Psoas muscle (tissue), 8 donors: Measurements from ENCODE around the gene DNAJB8. TPM values are rescaled to one million over a fixed set of nuclear protein-coding genes. Genes with fewer than 3 reads are reported as not detected.

Experiments
- ATAC-seq, 4 donors: fragments of 200-7000 bp; cut with Tn5 transposase; one replicate each; pipeline ENCODE4 v1.9.1; 2020; ENCODE audit warnings: moderate library complexity in 3 of 4, mild to moderate bottlenecking in 2 of 4
- DNase-seq, 2 donors: peaks; one replicate each; pipeline ENCODE4 v3.0.0-alpha.2; 2020
- H3K27ac ChIP-seq: fragments of 200-600 bp; one replicate; pipeline ENCODE4 v1.8.0; 2022
- H3K27me3 ChIP-seq, 3 donors: fragments of 200-600 bp in 1 of 3; one replicate each; pipeline versions ENCODE4 v1.6.1 to v1.8.0; 2013 to 2022; ENCODE audit warnings: low read length in 2 of 3, mild to moderate bottlenecking in 2 of 3, moderate library complexity in 1 of 3; ENCODE audit not compliant: insufficient read depth in 3 of 3
- H3K36me3 ChIP-seq, 2 donors: fragments of 200-600 bp in 1 of 2; one replicate each; pipeline versions ENCODE4 v1.6.1 to v1.8.0; 2013 to 2022; ENCODE audit warnings: low read depth in 1 of 2, mild to moderate bottlenecking in 1 of 2, moderate library complexity in 1 of 2; ENCODE audit not compliant: insufficient read depth in 1 of 2
- H3K4me1 ChIP-seq: fragments of 200-600 bp; one replicate; pipeline ENCODE4 v1.8.0; 2022
- H3K4me3 ChIP-seq: fragments of 200-600 bp; one replicate; pipeline ENCODE4 v1.8.0; 2022; ENCODE audit warnings: mild to moderate bottlenecking
- H3K9me3 ChIP-seq: fragments of 200-600 bp; one replicate; pipeline ENCODE4 v1.8.0; 2022
- CTCF ChIP-seq: fragments of 200-600 bp; IDR thresholded peaks from one replicate; pipeline ENCODE4 v1.8.0; 2022; ENCODE audit warnings: antibody characterized with exemption
- WGBS, 3 donors: extraction: QIAGEN DNeasy Blood & Tissue Kit; methylation state at CpG; one replicate each; pipeline versions ENCODE4 v1.1.6 to v1.1.7; 2013; 5-methylcytosine and 5-hydroxymethylcytosine counted together
- intact Hi-C, 2 donors: fragments of 100-400 bp; cut with DNase I; formaldehyde crosslinking; loops; one replicate each; pipeline versions ENCODE4 v1.11.0 to v1.14.2; 2022
- polyA plus RNA-seq, 3 donors: library from polyadenylated mRNA; stranded (reverse); fragments of 200-250 nt; gene quantifications; one replicate each; pipeline ENCODE4 v1.2.3, GENCODE V29; 2013
- total RNA-seq, 4 donors: library from RNA; stranded (reverse); fragmentation: NEBNext Ultra II Directional in 2 of 4; extraction: Animal tissue kit (Norgen Biotek cat#: 25700) in 2 of 4; gene quantifications; one replicate each; pipeline versions ENCODE4 v1.2.1 to v1.2.4, GENCODE V29; 2021 to 2023
- donor health status: healthy with polysubstance abuse.
- donor health status: DM: no; HTN: no; CAD: no; lungs with moderate emphysema.
- donor health status: Bipolar disorder and iron deficiency.
- donor health status: healthy.
- donor health status: DM: yes; HTN: yes; CAD: no.
- donor health status: DM: no; HTN: no; CAD: no.
- donor health status: DM: no; HTN: no; CAD: no.
- donor health status: DM: yes; HTN: yes; CAD: no.

The DNAJB8 gene
- total and polyA plus RNA-seq, 7 donors, result not detected

- DNase-seq (no peak), ATAC-seq (no peak)
- TF ChIP-seq CTCF, result no peak
- H3K4me3 ChIP-seq, result peak overlapping the region; percentile 73
- peaks cover 58% of the 10 kb centered on the region for H3K4me1 ChIP-seq
- no peaks in the 10 kb centered on the region for H3K9me3 ChIP-seq
- WGBS, 3 donors, result 3 to 5% (median 4%) methylated on average over 14 to 21 of the region's 21 CpGs
- intact Hi-C loops, result no loop called here
- no peaks in the 10 kb centered on the region for H3K36me3 ChIP-seq
- H3K27ac ChIP-seq, result peak overlapping the region; percentile 68
- peaks cover 0 to 100% (median 67%) of the 10 kb centered on the region in 3 donors for H3K27me3 ChIP-seq
Observed at GRCh38 chr3:128488636-128488990, 21.9 kb upstream of the DNAJB8 start.

- ATAC-seq, result peak; percentile 79 to 86 (median 82)
- Histone ChIP-seq H3K9me3 (no peaks in the 10 kb centered on the region), H3K4me1 (peaks cover 55% of the 10 kb centered on the region), H3K4me3 (peak overlapping the region; percentile 73), H3K27me3 (peaks cover 0 to 100% (median 70%) of the 10 kb centered on the region in 3 donors), H3K27ac (peak overlapping the region; percentile 68), H3K36me3 (no peaks in the 10 kb centered on the region)
- peak; percentile 84 to 88 for DNase-seq
- no peak for TF ChIP-seq CTCF
- intact Hi-C loops, result no loop called here
- 1% methylated on average over 37 to 68 of the region's 68 CpGs for WGBS, 3 donors
Observed at GRCh38 chr3:128487813-128488635, 21.3 kb upstream of the DNAJB8 start.

DNA sequence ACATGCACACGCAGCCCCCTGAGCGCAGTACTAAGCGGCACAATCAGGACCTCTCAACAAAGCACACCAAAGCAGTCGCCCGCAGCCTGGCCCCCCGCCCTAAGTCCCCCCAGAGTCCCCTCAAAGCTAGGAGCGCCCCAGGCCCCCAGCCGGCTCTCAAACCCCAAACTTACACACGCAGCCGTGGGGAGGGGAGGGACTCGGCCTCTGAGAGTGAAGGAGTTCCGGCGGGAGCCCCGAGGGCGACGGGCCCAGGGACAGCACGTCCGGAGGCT lies 20.8 kb upstream of the DNAJB8 start:
- Histone ChIP-seq H3K9me3 (no peaks in the 10 kb centered on the region), H3K4me3 (peak overlapping the region; percentile 73), H3K27ac (peak overlapping the region; percentile 68), H3K36me3 (no peaks in the 10 kb centered on the region), H3K4me1 (peaks cover 49% of the 10 kb centered on the region), H3K27me3 (peaks cover 0 to 100% (median 72%) of the 10 kb centered on the region in 3 donors)
- intact Hi-C loops, result no loop called here
- DNase-seq (no peak), ATAC-seq (no peak)
- 0 to 2% (median 1%) methylated on average over 13 to 18 of the region's 18 CpGs for WGBS, 3 donors
- no peak for TF ChIP-seq CTCF

DNA sequence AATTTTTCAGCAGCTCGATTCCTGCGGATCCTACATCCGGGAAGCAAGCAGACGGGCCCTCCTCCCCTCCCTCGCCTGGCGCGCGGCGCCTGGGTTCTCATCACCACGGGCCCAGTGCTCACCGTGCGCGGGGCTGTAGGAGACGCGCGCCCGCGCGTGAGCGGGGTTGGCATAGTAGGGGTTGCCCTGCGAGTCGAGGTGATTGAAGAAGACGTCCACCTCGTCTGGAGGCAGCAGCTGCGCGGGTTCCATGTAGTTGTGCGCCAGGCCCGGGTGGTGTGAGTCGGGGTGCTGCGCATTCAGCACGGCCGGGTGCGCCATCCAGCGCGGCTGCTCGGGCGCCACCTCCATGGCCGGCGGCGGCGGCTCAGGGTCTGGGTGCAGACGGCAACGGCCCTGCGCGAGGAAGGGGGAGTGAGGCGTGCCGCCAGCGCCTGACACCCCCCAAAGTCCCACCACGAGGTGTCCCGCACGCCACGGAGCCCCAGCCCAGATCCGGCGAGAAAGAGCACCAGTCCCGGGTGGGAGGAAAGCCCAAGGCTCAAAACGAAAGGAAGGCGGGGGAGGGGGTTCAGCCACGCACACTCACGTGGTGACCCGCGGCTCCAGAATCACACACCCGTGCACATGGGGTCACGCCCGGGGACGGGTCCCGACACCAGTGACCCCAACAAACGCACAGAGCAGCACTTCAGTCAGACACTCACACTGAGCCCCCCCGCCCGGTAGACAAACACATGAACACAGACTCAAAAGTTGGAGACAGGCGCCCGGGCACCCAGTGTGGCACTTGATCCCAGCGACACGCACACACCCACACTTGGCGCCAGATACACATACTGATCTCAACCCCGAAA lies 20.2 kb upstream of the DNAJB8 start:
- H3K27ac ChIP-seq, result no peak overlapping the region
- H3K4me3 ChIP-seq, result peak overlapping the region; percentile 73
- DNase-seq (no peak), ATAC-seq (peak in 1 of 4 donors; percentile 45)
- no peak for TF ChIP-seq CTCF
- peaks cover 49% of the 10 kb centered on the region for H3K4me1 ChIP-seq
- intact Hi-C loops, result no loop called here
- H3K9me3 ChIP-seq, result no peaks in the 10 kb centered on the region
- no peaks in the 10 kb centered on the region for H3K36me3 ChIP-seq
- peaks cover 0 to 100% (median 66%) of the 10 kb centered on the region in 3 donors for H3K27me3 ChIP-seq
- WGBS, 3 donors, result 1% methylated on average over 67 to 75 of the region's 75 CpGs
